K562 (cell line): ENCODE measurements around the gene PPP1CC. TPM values are rescaled to one million over a fixed set of nuclear protein-coding genes. Genes with fewer than 3 reads are reported as not detected.

Source experiments
- MTF1 ChIP-seq: fragments of 250-450 bp; sonication (Bioruptor Pico); IDR thresholded peaks from 2 replicates; pipeline ENCODE4 v1.9.0; 2021; ENCODE audit warnings: moderate library complexity, mild to moderate bottlenecking, inconsistent platforms, borderline replicate concordance
- PML ChIP-seq: IDR thresholded peaks from 2 replicates; pipeline ENCODE4 v1.6.1; 2012; ENCODE audit warnings: low read length, inconsistent platforms
- ZKSCAN8 ChIP-seq: fragments of 200-800 bp; sonication (Bioruptor generic); IDR thresholded peaks from 2 replicates; pipeline ENCODE4 v1.6.1; 2016; ENCODE audit warnings: missing genetic modification characterization, missing compliant biosample characterization
- ZNF785 ChIP-seq: fragments of 250-450 bp; sonication (Bioruptor Pico); IDR thresholded peaks from 2 replicates; pipeline ENCODE4 v1.4.0; 2020; ENCODE audit warnings: mild to moderate bottlenecking
- polyA plus RNA-seq, 8 experiments: library from polyadenylated mRNA; depleted of rRNA in 4 of 8; stranded (reverse) in 5 of 8; unstranded in 3 of 8; fragments of >200 nt; fragmentation: Nextera tagmentation in 2 of 8; fragmentation: Illumina TruSeq in 1 of 8; extraction: Ambion mirVana in 2 of 8; extraction: Trizol in 1 of 8; gene quantifications; 2 replicates each; pipeline versions ENCODE4 v1.2.1 to v1.2.3, GENCODE V29; 2011 to 2014; ENCODE audit warnings: inconsistent platforms in 1 of 8, missing spikeins in 1 of 8
- total RNA-seq, 7 experiments: library from RNA; depleted of rRNA in 6 of 7; stranded (reverse); fragments of >200 nt in 6 of 7; fragmentation: Illumina TruSeq in 2 of 7; extraction: Trizol in 2 of 7; gene quantifications; 2 replicates each; pipeline versions ENCODE4 v1.2.1 to v1.2.3, GENCODE V29; 2011 to 2021; ENCODE audit warnings: low replicate concordance in 1 of 7
- TF ChIP-seq, protein P1 (sequence below): fragments of 250-450 bp; sonication (Bioruptor Pico); IDR thresholded peaks from 2 replicates; pipeline ENCODE4 v1.8.0; 2021; ENCODE audit warnings: borderline replicate concordance, mild to moderate bottlenecking, moderate library complexity; ENCODE audit not compliant: poor library complexity, severe bottlenecking
- TF ChIP-seq, protein P2 (sequence below): fragments of 450-650 bp; formaldehyde crosslinking; IDR thresholded peaks from 2 replicates; pipeline ENCODE4 v1.4.0; 2022; ENCODE audit warnings: mild to moderate bottlenecking, moderate library complexity
- TF ChIP-seq, protein P3 (sequence below): IDR thresholded peaks from 2 replicates; pipeline ENCODE4 v1.6.1; 2016; ENCODE audit warnings: missing genetic modification characterization, missing compliant biosample characterization
- TF ChIP-seq, protein P4 (sequence below): fragments of 450-650 bp; IDR thresholded peaks from 2 replicates; pipeline ENCODE4 v1.6.1; 2018; ENCODE audit not compliant: partially characterized antibody
- TF ChIP-seq, protein P5 (sequence below): sonication (generic); formaldehyde crosslinking; IDR thresholded peaks from 2 replicates; pipeline ENCODE4 v1.8.0; 2022; ENCODE audit warnings: mild to moderate bottlenecking, missing genetic modification reagents

Gene PPP1CC
- total and polyA plus RNA-seq, 9 of the 15 experiments (the other 6 are each of a cell fraction or from before 2014, with no cell fraction given) = 67.4 to 286 (median 195) TPM

DNA sequence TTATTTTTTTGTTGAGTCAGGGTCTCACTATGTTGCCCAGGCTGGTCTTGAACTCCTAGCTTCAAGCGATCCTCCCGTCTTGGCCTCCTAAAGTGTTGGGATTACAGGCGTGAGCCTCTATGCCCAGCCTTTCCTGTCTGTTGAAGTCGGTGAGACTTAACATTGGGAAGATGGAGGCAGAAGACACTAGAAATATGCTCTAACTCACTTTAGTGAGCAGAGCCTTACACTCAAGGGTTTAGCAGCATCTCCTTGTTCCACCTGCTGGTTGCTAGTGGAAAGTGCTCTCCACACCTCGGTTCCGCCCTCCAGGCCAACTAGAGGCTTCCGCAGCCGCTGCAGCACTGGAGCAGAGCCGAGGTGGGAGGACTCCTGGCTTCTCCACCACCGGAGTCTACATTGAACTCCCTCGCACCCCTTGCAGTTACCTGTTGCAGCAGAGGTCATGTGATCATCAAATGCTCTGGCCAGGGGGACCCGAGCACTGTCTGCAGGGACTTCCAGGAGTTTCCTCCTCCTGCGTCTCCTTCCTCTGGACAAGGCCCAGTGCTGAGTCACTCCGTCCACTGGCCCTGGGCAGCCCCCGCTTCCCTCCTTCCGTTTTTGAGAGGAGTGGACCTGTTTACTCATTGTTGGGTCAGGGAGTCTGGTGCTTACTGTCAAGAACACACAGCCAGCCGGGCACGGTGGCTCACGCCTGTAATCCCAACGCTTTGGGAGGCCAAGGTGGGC is 44.4 kb downstream of the PPP1CC start (continued):
- TF ChIP-seq, protein P1, sequence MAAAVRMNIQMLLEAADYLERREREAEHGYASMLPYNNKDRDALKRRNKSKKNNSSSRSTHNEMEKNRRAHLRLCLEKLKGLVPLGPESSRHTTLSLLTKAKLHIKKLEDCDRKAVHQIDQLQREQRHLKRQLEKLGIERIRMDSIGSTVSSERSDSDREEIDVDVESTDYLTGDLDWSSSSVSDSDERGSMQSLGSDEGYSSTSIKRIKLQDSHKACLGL = no peak
- TF ChIP-seq MTF1 (CRISPR knock-in tag) (no peak), ZNF785 (CRISPR knock-in tag) (no peak), PML (0 out of 2 replicates have a peak, but pooled peaks have one; percentile 25), ZKSCAN8 (CRISPR knock-in tag) (no peak)
- TF ChIP-seq, protein P2, sequence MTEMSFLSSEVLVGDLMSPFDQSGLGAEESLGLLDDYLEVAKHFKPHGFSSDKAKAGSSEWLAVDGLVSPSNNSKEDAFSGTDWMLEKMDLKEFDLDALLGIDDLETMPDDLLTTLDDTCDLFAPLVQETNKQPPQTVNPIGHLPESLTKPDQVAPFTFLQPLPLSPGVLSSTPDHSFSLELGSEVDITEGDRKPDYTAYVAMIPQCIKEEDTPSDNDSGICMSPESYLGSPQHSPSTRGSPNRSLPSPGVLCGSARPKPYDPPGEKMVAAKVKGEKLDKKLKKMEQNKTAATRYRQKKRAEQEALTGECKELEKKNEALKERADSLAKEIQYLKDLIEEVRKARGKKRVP (CRISPR knock-in tag) = peak; percentile 39; the same call in 1 of the 2 replicates
- TF ChIP-seq, protein P3, sequence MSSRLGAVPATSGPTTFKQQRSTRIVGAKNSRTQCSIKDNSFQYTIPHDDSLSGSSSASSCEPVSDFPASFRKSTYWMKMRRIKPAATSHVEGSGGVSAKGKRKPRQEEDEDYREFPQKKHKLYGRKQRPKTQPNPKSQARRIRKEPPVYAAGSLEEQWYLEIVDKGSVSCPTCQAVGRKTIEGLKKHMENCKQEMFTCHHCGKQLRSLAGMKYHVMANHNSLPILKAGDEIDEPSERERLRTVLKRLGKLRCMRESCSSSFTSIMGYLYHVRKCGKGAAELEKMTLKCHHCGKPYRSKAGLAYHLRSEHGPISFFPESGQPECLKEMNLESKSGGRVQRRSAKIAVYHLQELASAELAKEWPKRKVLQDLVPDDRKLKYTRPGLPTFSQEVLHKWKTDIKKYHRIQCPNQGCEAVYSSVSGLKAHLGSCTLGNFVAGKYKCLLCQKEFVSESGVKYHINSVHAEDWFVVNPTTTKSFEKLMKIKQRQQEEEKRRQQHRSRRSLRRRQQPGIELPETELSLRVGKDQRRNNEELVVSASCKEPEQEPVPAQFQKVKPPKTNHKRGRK = no peak
- TF ChIP-seq, protein P4, sequence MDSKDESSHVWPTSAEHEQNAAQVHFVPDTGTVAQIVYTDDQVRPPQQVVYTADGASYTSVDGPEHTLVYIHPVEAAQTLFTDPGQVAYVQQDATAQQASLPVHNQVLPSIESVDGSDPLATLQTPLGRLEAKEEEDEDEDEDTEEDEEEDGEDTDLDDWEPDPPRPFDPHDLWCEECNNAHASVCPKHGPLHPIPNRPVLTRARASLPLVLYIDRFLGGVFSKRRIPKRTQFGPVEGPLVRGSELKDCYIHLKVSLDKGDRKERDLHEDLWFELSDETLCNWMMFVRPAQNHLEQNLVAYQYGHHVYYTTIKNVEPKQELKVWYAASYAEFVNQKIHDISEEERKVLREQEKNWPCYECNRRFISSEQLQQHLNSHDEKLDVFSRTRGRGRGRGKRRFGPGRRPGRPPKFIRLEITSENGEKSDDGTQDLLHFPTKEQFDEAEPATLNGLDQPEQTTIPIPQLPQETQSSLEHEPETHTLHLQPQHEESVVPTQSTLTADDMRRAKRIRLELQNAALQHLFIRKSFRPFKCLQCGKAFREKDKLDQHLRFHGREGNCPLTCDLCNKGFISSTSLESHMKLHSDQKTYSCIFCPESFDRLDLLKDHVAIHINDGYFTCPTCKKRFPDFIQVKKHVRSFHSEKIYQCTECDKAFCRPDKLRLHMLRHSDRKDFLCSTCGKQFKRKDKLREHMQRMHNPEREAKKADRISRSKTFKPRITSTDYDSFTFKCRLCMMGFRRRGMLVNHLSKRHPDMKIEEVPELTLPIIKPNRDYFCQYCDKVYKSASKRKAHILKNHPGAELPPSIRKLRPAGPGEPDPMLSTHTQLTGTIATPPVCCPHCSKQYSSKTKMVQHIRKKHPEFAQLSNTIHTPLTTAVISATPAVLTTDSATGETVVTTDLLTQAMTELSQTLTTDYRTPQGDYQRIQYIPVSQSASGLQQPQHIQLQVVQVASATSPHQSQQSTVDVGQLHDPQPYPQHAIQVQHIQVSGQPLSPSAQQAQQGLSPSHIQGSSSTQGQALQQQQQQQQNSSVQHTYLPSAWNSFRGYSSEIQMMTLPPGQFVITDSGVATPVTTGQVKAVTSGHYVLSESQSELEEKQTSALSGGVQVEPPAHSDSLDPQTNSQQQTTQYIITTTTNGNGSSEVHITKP = peak; percentile 11
- TF ChIP-seq, protein P5, sequence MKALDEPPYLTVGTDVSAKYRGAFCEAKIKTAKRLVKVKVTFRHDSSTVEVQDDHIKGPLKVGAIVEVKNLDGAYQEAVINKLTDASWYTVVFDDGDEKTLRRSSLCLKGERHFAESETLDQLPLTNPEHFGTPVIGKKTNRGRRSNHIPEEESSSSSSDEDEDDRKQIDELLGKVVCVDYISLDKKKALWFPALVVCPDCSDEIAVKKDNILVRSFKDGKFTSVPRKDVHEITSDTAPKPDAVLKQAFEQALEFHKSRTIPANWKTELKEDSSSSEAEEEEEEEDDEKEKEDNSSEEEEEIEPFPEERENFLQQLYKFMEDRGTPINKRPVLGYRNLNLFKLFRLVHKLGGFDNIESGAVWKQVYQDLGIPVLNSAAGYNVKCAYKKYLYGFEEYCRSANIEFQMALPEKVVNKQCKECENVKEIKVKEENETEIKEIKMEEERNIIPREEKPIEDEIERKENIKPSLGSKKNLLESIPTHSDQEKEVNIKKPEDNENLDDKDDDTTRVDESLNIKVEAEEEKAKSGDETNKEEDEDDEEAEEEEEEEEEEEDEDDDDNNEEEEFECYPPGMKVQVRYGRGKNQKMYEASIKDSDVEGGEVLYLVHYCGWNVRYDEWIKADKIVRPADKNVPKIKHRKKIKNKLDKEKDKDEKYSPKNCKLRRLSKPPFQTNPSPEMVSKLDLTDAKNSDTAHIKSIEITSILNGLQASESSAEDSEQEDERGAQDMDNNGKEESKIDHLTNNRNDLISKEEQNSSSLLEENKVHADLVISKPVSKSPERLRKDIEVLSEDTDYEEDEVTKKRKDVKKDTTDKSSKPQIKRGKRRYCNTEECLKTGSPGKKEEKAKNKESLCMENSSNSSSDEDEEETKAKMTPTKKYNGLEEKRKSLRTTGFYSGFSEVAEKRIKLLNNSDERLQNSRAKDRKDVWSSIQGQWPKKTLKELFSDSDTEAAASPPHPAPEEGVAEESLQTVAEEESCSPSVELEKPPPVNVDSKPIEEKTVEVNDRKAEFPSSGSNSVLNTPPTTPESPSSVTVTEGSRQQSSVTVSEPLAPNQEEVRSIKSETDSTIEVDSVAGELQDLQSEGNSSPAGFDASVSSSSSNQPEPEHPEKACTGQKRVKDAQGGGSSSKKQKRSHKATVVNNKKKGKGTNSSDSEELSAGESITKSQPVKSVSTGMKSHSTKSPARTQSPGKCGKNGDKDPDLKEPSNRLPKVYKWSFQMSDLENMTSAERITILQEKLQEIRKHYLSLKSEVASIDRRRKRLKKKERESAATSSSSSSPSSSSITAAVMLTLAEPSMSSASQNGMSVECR (CRISPR knock-in tag) = 0 out of 2 replicates have a peak, but pooled peaks have one; percentile 11
